ENCODE data around the gene PSMG4.

- no peak for TF ChIP-seq CTCF (IDR thresholded peaks at IDR 0.05; ENCODE audit: low read depth, low read length)
- TF ChIP-seq EZH2phosphoT487 (IDR thresholded peaks at IDR 0.05; ENCODE audit: low read depth), result no peak
These were observed 16.0 kb upstream of the PSMG4 start for GRCh38 chr6:3242768-3243167.

Data from OCI-LY3 (cell line).